IPS-NIHi7 (cell line): ENCODE results near the gene CDH13.
"Not testable (repeated sequence)": the region's sequence is repeated elsewhere in the genome, so short reads cannot be mapped to it uniquely, and the experiment has no call there.

Source experiments
- DNase-seq: peaks from one replicate; pipeline ENCODE4 v3.0.0; 2012; ENCODE audit warnings: mixed read lengths; ENCODE audit errors: extremely low spot score

CDH13 gene

DNA sequence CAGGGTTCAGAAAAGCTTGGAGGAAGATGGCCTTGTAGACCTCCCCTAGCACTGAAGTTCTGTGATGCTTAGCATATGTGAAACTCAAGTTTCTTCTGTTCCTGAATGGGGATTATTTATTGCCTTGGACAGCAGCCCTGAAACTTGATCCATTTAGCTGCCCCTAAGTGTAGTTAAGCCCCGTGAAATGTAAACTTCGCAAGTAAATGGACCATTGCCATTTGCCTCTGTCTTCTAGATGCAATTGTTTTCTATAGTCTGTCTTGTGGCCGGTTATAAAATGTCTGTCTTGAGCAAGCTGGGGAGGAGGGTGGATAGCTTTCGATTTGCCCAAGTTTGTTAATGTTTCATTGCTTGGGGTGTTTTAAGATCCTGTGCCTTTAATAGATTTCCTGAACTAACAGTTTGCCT lies 261.8 kb downstream of the CDH13 start:
- no peak for DNase-seq

DNA sequence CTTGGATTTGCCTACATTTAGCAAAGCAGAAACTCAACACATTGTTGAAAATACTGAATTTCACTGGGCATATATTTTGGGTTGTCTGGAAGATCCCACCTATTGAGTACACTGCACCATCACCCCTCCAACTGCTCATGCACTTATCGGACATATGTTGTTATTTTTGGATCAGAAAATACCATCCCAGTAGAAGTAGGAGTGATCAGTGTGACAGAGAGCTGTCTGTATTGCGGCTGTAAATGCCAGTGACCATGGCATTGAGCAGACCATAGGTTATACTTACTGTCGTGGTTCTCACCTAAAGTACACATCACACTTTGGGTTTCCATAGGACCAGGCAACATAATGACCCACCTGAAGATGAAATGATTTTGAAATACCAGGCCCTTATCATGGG lies 264.7 kb downstream of the CDH13 start:
- no peak for DNase-seq

DNA sequence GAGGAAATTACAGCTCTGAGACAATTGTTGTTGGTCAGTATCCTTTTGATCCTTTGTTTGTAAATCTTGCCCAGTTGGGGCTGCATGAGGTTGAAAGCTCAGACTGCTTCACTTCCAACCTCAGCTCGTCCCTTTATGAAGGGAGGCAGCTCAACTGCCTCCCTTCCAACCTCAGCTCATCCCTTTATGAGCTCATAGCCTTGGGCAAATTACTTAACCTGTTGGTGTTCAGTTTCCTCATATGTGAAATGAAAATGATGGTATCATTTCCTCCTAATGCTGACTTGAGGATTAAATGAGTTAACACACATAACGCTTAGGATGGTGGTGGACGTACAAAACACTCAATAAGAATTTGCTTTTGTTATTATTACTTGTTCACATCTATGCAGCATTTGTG lies 265.1 kb downstream of the CDH13 start:
- no peak for DNase-seq

DNA sequence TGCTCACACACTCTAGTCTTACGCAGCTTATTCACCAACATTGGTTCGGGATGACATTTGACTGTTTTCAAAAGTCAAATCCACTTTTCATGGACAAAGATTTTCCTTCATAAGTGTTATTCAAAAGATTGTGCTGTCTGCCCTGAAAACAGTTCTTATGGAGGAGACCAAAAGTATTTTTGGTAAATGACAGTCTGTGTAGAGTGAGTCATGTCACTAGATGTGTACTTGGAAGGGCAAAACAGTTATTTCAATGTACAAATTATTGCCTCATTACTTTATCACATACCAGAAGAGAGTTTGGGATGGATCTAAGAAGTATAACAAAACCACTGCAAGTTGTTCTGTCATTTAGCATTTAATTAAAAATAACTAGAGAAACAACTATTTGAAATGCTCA lies 265.6 kb downstream of the CDH13 start:
- DNase-seq: no peak

DNA sequence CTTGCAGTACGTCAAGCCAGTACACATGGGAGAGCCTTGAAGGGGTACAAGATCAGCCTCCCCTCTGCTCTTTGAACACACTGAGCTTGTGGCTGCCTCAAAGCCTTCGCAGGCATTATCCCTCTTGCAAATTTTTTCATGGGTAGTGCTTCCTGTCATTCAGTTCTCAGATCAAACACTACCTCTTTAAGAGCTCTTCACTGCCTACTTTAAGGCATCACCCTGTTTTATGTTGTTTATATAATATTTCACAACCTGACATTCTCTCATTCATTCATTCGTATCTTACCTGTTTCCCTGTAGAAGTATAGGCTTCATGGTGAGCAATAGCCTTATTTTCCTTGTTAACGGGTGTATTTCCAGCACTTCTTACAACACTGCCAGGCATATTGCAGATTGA lies 269.1 kb downstream of the CDH13 start:
- no peak for DNase-seq

DNA sequence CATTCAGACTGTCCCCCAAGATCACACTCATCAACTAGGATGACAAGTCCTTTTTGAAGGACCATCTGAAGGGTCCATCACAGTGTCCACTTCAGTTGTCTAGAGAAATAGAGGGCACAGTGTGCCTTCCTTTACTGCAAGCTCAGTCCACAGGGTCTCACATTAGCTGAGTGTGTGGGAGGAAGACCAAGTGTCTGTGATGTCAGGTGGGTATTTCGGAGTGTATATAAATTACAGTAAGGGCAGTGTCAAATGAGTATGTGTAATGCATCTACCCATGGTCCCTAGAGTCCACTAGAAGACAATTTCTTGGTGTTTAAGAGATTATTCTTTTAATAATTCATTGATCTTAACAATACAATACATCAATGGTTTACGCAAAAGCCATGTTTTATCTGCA lies 272.2 kb downstream of the CDH13 start:
- no peak for DNase-seq

DNA sequence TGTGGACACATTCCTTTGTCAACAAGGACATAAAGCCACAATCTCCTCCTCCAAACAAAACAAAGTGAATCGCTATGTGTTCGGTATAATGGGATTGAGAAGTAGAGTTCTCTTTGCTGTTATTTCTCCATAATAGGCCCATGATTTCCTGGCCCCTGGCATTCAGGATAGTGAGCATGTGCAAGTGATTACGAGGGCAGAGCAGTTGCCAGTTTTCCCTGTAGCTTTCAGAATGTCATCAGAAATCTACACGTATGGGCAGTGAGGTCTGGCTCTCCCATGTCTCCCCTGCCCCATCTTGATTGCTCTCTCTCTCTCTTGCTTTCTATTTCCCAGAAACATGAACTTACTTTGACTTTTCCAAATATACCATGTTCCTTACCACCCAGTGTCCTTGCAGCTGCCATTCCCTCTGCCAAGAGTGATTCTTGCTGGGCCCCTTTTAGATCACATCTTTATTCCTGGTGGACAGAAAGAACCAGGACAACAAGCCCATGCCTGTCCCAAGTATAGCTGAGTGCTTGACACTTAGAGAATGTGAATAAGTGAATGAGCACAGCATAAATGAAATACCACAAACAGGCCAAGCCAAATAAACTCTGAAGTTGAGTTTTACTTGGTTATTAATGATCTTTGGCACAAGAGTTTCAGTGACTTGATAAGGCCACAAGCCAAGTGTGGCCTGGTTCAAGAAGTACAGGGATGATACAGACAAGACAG lies 273.1 kb downstream of the CDH13 start:
- DNase-seq: no peak

DNA sequence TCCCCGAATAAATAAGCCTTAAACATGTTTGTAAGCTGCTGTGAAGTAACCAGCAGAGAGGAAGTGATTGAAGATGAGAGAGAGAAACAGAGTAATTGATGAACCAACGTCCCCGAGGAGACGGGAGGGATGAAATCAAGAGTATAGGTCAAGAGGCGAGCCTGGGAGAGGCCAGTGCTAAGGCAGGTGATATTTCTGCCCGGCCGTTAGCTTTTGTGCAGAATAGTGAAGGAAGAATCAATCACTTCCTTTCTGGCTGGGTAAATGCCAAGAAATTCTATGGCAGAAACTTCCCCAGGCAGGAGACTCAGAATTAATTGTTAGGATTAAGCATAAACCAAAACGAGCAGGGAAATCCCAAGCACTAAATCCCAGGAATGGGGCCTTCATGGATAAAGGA lies 273.8 kb downstream of the CDH13 start:
- no peak for DNase-seq

DNA sequence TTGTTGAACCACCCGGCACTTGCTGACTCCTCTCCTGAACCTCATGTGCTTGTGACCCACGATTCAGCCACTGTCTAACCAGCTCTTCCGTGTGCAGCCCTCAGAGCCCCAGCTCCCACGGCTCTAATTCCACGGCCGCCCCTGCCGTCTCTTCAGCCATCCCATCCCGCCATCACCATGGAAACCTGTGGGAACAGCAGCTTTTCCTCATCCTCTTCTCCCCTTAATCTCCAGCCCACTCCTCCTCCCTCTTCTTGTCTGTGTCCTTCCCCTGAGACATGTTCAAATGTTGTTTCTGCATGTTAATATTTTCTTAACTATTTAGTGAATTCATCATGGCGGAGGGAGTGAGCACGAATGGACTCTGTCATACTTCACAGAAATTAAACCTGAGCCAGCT lies 285.2 kb downstream of the CDH13 start:
- DNase-seq: no peak

DNA sequence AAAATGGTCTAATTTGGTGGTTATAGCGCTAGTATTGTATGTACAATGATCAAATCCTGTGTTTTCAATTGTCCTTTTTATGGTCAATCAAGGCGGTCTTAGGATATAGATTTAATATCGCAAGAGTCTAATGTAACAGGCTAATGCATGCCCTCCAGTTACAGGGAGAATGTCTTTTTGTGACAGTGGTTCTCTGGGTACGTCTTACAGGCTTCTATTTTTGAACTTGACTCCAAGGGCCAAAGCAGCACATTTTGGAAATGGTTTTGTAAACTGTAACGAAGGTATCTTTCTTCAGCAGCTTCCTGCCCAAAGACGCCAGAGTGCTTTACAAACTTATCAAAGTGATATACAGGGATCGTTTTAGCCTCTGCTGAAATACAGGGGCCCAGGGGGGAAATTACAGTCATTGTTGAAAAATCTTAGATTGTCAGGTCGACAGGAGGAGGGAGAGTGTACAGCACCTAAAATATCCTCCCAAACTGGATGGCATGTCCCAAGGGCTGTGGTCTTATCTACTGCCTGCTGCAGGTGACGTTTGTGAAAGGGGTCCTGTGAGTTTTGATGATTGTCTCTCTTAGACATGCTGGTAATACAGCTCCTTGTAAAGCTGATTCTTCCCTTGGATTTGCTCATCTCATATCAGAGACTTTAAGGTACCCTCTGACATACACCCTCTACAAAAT lies 288.5 kb downstream of the CDH13 start:
- no peak for DNase-seq

DNA sequence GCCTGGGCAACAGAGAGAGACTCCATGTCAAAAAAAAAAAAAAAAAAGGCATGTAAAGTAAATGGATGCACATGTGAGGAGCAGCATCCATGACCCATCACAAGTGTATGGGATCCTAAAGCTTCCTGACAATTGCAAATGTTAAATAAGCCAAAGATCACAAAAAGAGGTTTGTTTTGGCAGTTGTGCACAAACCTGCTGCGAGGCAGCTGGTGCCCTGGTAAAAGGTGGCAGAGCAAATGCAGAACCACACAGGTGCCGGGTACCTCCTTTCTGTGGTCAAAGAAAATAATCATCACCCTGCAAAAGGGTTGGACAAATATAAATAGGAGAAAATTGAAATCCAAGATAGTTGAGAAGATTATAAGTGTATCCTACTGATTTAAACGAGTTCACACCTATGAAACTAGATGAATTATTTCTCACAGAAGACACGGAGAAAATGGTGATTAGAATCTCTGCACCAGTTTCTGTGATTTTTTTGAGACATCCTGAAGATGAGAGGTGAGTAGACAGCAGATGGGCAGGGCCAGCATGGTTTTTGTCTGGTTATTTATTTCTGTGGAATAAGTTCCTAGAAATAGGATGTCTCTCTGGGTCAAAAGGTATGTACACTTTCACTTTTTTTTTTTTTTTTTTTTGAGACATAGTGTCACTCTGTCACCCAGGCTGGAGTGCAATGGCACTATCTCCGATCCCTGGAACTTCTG lies 291.3 kb downstream of the CDH13 start:
- no peak for DNase-seq

DNA sequence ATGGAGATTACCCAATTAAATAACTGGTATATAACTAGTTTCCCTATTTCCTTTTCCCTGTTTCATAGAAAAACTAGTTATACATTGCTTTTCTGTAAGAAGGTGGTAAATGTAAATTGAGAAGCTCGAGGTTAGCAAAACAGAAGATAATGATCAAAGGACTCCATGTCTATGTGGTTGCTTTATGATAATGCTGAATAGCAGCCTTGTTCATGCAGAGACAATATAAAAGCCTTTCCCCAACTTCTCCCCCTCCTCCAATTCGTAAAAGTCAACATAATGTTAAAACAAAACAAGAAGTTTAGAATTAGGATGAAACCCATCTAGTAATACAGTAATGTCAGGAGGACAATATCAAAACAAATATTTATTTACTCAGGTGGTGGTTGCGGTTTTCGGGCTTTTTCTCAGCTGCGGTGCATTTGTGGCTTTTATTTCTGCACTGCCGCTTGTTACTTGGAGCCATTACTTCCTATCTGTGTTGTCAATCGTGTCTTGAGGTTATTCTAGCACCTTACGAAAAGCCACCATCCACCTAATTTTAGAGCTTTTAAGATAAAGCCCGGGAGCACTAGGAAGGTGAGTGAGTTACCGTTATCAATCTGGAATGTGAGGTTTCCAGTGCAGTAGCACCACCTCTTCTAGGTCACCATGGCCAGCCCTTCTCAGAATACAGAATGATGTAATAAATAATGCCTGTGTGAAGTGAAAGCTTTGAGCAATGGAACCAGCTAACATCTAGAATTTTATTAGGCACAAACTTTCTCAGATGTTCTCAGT lies 297.5 kb downstream of the CDH13 start:
- no peak for DNase-seq

DNA sequence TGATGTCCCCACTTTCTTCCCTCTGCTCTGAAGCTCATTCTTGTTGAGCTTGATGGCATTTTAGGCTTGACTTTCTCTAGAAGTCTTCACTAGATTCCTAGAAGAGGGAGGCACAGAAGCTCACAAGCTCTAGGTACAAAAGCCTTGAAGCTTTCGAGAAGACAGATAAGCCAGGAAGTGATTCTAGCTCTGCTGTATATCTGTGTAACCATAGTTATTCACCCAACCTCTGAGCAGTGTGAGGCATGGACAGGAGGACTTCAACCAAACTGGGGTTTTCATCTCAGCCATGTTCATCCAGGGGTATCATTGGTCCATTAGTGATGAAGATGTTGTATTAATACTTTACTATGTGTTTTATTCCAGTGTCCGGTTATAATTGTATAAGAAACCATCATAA lies 299.7 kb downstream of the CDH13 start:
- no peak for DNase-seq

DNA sequence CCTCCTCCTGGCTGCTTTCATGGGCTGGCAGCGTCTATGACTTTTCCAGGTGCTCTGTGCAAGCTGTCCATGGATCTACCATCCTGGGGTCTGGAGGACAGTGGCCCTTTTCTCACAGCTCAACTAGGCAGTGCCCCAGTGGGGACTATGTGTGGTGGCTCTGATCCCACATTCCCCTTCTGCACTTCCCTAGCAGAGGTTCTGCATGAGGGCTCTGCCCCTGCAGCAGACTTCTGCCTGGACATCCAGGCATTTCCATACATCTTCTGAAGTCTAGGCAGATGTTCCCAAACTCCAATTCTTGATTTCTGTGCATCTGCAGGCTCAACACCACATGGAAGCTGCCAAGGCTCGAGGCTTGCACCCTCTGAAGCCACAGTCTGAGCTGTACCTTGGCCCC lies 307.2 kb downstream of the CDH13 start:
- not testable (repeated sequence) for DNase-seq

DNA sequence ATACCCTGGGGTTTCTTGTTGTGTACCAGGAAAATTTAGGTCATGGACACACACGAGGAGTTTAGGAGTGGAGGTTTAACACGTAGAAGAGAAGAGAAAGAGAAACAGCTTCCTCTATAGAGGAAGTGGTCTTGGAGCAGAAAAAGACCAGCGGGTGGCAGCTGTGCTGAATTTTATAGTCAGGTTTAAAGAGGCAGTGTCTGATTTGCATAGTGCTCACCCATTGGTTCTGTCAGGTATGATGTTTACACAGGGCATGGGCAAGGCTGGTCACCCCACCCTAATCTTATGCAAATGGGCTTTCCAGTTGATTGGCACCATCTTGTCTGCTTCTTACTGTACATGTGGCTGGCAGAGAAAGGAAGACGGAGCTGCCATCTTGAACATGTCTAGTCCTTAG lies 309.0 kb downstream of the CDH13 start:
- no peak for DNase-seq

DNA sequence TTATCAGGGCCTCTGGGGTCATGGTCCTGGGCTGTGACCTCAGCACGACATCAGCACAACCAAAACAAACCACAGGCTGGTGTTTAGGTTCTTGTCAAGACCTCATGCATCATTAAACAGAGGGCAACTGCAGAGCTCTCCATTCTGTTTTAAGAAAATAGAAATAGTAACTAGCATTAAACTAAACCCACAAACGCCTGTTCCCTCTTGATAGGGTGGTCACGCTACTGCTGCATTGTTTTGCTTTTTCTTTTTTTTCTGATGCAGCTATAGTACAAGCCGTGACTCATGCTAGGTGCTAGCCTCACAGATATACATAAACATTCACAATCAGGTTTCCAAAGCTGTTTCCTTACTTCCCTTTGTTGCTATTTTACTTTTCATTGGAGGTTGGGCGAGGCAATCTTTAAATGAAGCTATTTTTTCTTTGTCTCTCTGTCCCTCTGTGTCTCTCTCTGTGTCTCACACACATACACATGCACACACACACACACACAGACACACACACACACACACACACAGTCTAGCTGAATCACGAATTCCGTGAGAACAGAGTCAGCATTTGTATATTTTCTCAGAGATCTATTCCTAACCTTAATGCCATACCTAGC lies 310.3 kb downstream of the CDH13 start:
- DNase-seq: no peak

DNA sequence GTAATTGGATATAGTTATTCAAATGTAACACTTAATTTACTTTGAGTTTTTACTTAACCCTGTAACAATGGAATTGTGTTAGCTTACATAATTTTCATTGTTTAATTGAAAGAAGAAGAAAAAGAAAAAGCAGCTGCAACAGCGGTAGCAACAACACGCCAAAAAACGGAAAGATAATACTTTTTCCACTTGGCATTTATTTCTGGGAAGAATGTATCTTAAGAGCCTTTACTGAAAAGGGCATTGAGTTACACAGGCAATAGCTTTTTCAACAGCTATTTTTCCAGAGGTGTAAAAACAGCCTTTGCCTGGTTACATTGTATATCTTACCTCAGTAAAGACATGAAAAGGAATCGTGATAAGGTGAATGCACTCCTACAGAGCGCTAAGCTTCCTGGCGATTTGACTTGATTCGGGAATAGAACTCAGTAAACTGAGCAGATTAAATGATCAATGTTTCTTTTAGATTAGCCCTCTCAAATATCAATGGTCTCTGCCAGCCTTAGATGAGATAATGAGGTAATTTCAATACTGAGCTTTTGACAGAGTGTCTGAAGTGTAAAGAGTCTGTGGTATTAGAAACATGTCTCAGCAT lies 311.3 kb downstream of the CDH13 start:
- no peak for DNase-seq

DNA sequence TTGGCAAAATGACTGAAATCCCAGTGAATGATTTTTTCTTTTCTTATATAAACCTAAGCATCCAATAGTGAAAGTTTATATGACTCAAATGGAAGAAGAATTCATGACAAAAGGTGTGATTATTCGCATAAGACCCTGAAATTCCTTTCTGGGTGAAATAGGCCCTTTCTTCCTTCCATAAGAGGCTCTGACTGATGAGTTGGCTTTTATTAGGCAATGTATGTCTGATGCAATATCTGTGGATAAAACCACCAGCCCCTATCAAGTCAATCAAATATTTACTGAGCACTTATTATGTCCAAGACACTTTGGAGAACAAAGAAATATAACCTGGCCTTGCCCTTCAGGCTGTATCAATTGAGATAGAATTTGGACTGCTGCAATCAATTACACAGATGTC lies 316.6 kb downstream of the CDH13 start:
- no peak for DNase-seq

DNA sequence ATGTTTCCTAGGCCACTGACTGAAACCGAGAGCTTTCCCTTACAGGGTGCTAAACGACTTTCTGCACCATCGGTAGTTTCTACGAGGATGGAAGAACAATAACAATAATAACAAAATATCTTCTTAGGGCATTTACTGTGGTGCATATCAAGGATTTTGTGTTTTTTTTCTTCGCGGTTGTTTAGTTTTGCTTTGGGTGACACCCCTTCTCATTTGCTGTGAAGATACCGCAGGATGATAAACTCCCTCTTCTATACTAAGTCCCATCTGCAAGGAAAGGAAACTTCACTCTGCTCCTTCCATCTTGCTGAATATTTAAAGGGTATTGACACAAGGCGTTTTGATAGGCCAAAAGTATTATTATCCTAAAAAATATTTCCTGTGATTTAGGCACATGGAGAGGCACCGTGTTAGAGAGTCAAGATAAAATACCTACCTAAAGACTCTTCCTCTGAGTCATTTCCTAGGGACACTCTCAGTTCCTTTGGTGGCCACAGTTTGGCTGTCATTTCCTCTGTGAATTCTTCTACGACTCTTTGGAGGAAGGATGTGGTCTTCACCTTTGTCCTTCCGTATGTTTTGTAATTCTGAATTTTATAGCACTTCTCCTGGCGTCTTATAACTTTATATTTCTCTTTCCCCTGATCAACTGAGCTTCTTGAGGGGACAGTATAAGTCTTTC lies 318.8 kb downstream of the CDH13 start:
- no peak for DNase-seq

DNA sequence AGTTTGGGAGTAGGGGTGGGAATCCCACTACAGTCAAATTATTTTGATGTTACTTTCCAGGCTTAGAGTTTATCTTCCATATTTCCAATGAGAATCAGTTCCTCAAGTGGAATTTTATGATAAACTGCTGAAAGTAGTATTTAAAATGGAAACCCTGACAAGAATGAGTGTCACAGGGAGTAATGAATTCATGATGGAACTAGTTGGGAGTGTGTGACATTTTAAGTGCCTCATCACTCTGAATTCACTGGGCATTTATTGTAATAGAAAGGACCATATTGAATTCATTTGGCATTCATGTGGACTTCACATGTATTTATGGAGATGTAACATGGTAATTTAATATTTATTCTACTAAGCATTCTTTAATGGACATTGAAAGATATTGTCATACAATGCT lies 320.9 kb downstream of the CDH13 start:
- no peak for DNase-seq

DNA sequence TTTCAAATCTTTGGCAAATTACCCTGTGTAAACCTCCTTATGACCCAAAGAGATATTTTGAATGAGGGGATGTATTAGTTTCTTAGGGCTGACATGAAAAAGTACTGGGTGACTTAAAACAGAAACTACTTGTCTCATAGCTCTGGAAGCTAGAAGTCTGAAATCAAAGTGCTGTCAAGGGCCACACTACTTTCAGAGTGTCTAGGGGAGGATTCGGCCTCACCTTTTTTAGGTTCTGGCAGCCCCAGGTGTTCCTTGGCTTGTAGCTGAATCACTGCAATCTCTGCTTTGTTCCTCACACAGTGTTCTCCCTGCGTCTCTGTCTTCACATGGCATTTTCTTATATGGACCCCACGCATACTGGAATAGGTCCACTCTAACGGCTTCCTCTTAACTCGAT lies 322.2 kb downstream of the CDH13 start:
- DNase-seq: no peak
